Measurements from ENCODE around the gene NBEAL2.

Gene NBEAL2

GRCh38 chr3:47008851-47009224 lies 29.4 kb downstream of the NBEAL2 start:
- CTCF ChIA-PET, result no interaction called here
- peaks cover 18% of the 10 kb centered on the region for H3K4me1 Mint-ChIP-seq
- no peaks in the 10 kb centered on the region for H3K27me3 Mint-ChIP-seq
- H3K4me3 Mint-ChIP-seq, result no peak overlapping the region
- H3K9me3 Mint-ChIP-seq, result no peaks in the 10 kb centered on the region
- no peak for DNase-seq
- peaks cover 43% of the 10 kb centered on the region for H3K36me3 Mint-ChIP-seq
- peak overlapping the region; percentile 42 for H3K27ac Mint-ChIP-seq

- DNase-seq, result peak; percentile 73
- Mint-ChIP-seq H3K4me3 (peak overlapping the region; percentile 21), H3K27me3 (no peaks in the 10 kb centered on the region), H3K9me3 (no peaks in the 10 kb centered on the region), H3K36me3 (peaks cover 46% of the 10 kb centered on the region), H3K4me1 (peaks cover 18% of the 10 kb centered on the region), H3K27ac (no peak overlapping the region)
- CTCF ChIA-PET, result no interaction called here
Measured at GRCh38 chr3:47009225-47010110, 30.0 kb downstream of the NBEAL2 start.

GRCh38 chr3:47010111-47010712 lies 30.7 kb downstream of the NBEAL2 start:
- peak overlapping the region; percentile 21 for H3K4me3 Mint-ChIP-seq
- H3K36me3 Mint-ChIP-seq, result peaks cover 45% of the 10 kb centered on the region
- no peaks in the 10 kb centered on the region for H3K27me3 Mint-ChIP-seq

GRCh38 chr3:47010910-47011309 lies 31.4 kb downstream of the NBEAL2 start:
- peaks cover 18% of the 10 kb centered on the region for H3K4me1 Mint-ChIP-seq
- CTCF ChIA-PET, result interaction anchor here (2.3 kb wide), 1 partner anchor 88 kb away, joined by 8 read pairs; no protein-coding TSS in a partner anchor
- H3K4me3 Mint-ChIP-seq, result no peak overlapping the region
- peaks cover 44% of the 10 kb centered on the region for H3K36me3 Mint-ChIP-seq
- H3K27ac Mint-ChIP-seq, result peak overlapping the region; percentile 69
- H3K27me3 Mint-ChIP-seq, result no peaks in the 10 kb centered on the region
- DNase-seq, result no peak
- H3K9me3 Mint-ChIP-seq, result no peaks in the 10 kb centered on the region

More at GRCh38 chr3:47010111-47010712, 30.7 kb downstream of the NBEAL2 start:
- H3K27ac Mint-ChIP-seq, result no peak overlapping the region
- CTCF ChIA-PET, result interaction anchor here (2.3 kb wide), 1 partner anchor 87 kb away, joined by 8 read pairs; no protein-coding TSS in a partner anchor
- H3K4me1 Mint-ChIP-seq, result peaks cover 18% of the 10 kb centered on the region
- DNase-seq, result no peak
- H3K9me3 Mint-ChIP-seq, result no peaks in the 10 kb centered on the region

- Mint-ChIP-seq H3K9me3 (no peaks in the 10 kb centered on the region), H3K4me1 (peaks cover 23% of the 10 kb centered on the region), H3K36me3 (peaks cover 43% of the 10 kb centered on the region), H3K4me3 (no peak overlapping the region), H3K27ac (peak overlapping the region; percentile 69), H3K27me3 (no peaks in the 10 kb centered on the region)
- no peak for DNase-seq
- CTCF ChIA-PET, result interaction anchor here (0.7 to 2.3 kb wide), 2 partner anchors 9 to 88 kb away, joined by 3 to 8 read pairs; no protein-coding TSS in a partner anchor
Measured at GRCh38 chr3:47011371-47011770, 31.9 kb downstream of the NBEAL2 start.

- Mint-ChIP-seq H3K4me1 (peaks cover 35% of the 10 kb centered on the region), H3K27ac (peak overlapping the region; percentile 14), H3K27me3 (no peaks in the 10 kb centered on the region), H3K4me3 (no peak overlapping the region), H3K9me3 (no peaks in the 10 kb centered on the region), H3K36me3 (peaks cover 43% of the 10 kb centered on the region)
- DNase-seq, result no peak
- CTCF ChIA-PET, result interaction anchor here (0.7 to 2.3 kb wide), 2 partner anchors 8 to 89 kb away, joined by 3 to 8 read pairs; no protein-coding TSS in a partner anchor
Measured at GRCh38 chr3:47012342-47013230, 33.1 kb downstream of the NBEAL2 start.

- peak overlapping the region; percentile 11 for H3K27ac Mint-ChIP-seq
- CTCF ChIA-PET, result no interaction called here
Measured at GRCh38 chr3:47013231-47013630, 33.8 kb downstream of the NBEAL2 start.

GRCh38 chr3:47014036-47014435 lies 34.6 kb downstream of the NBEAL2 start:
- no peak overlapping the region for H3K4me3 Mint-ChIP-seq
- H3K27me3 Mint-ChIP-seq, result no peaks in the 10 kb centered on the region
- CTCF ChIA-PET, result no interaction called here
- peaks cover 45% of the 10 kb centered on the region for H3K36me3 Mint-ChIP-seq
- peak overlapping the region; percentile 54 for H3K27ac Mint-ChIP-seq
- no peaks in the 10 kb centered on the region for H3K9me3 Mint-ChIP-seq
- no peak for DNase-seq
- H3K4me1 Mint-ChIP-seq, result peaks cover 44% of the 10 kb centered on the region

More at GRCh38 chr3:47013231-47013630, 33.8 kb downstream of the NBEAL2 start:
- no peak for DNase-seq
- Mint-ChIP-seq H3K4me3 (no peak overlapping the region), H3K36me3 (peaks cover 44% of the 10 kb centered on the region), H3K9me3 (no peaks in the 10 kb centered on the region), H3K27me3 (no peaks in the 10 kb centered on the region), H3K4me1 (peaks cover 41% of the 10 kb centered on the region)

GRCh38 chr3:47015151-47015550 lies 35.7 kb downstream of the NBEAL2 start:
- Mint-ChIP-seq H3K4me1 (peaks cover 52% of the 10 kb centered on the region), H3K27ac (no peak overlapping the region), H3K36me3 (peaks cover 50% of the 10 kb centered on the region), H3K4me3 (no peak overlapping the region), H3K9me3 (no peaks in the 10 kb centered on the region), H3K27me3 (no peaks in the 10 kb centered on the region)
- DNase-seq, result no peak
- CTCF ChIA-PET, result interaction anchor here (0.7 kb wide), 1 partner anchor 149 kb away, joined by 8 read pairs; no protein-coding TSS in a partner anchor

GRCh38 chr3:47016086-47016933 lies 36.8 kb downstream of the NBEAL2 start:
- Mint-ChIP-seq H3K4me1 (peaks cover 53% of the 10 kb centered on the region), H3K27me3 (no peaks in the 10 kb centered on the region), H3K36me3 (peaks cover 46% of the 10 kb centered on the region), H3K27ac (peak overlapping the region; percentile 90), H3K4me3 (no peak overlapping the region), H3K9me3 (no peaks in the 10 kb centered on the region)
- CTCF ChIA-PET, result no interaction called here
- DNase-seq, result no peak

- CTCF ChIA-PET, result no interaction called here
- Mint-ChIP-seq H3K27ac (peak overlapping the region; percentile 90), H3K27me3 (no peaks in the 10 kb centered on the region), H3K4me1 (peaks cover 50% of the 10 kb centered on the region), H3K36me3 (peaks cover 46% of the 10 kb centered on the region), H3K9me3 (no peaks in the 10 kb centered on the region), H3K4me3 (no peak overlapping the region)
- peak; percentile 50 for DNase-seq
Measured at GRCh38 chr3:47016934-47017435, 37.5 kb downstream of the NBEAL2 start.

GRCh38 chr3:47017504-47018268 lies 38.2 kb downstream of the NBEAL2 start:
- no peak for DNase-seq
- Mint-ChIP-seq H3K27me3 (no peaks in the 10 kb centered on the region), H3K36me3 (peaks cover 46% of the 10 kb centered on the region), H3K27ac (peak overlapping the region; percentile 90), H3K4me3 (no peak overlapping the region), H3K4me1 (peaks cover 46% of the 10 kb centered on the region), H3K9me3 (no peaks in the 10 kb centered on the region)
- CTCF ChIA-PET, result no interaction called here

GRCh38 chr3:47018269-47018611 lies 38.8 kb downstream of the NBEAL2 start:
- DNase-seq, result no peak
- H3K4me3 Mint-ChIP-seq, result no peak overlapping the region
- no peaks in the 10 kb centered on the region for H3K9me3 Mint-ChIP-seq
- H3K4me1 Mint-ChIP-seq, result peaks cover 45% of the 10 kb centered on the region
- H3K27ac Mint-ChIP-seq, result no peak overlapping the region
- H3K36me3 Mint-ChIP-seq, result peaks cover 46% of the 10 kb centered on the region
- CTCF ChIA-PET, result no interaction called here
- H3K27me3 Mint-ChIP-seq, result no peaks in the 10 kb centered on the region

Measured in activated naive CD4-positive, alpha-beta T cell treated with anti-CD3 and anti-CD28 coated beads, Interleukin-2, amount 10 ng/mL, durations not matched to agents 7 days and 5 days (primary cell).